ENCODE measurements around the gene RASSF8.

RASSF8 gene

GRCh38 chr12:25976289-25976688, 17.8 kb downstream of the RASSF8 start:
- H3K4me3 ChIP-seq (ENCODE audit: low read length) = no peak overlapping the region

GRCh38 chr12:25977047-25977446, 18.6 kb downstream of the RASSF8 start:
- no peaks in the 10 kb centered on the region for H3K9me3 ChIP-seq (ENCODE audit: control insufficient read depth, insufficient read depth, low read length)
- no peaks in the 10 kb centered on the region for H4K20me1 ChIP-seq (ENCODE audit: control insufficient read depth, insufficient read depth, low read depth, low read length)
- no peak for TF ChIP-seq EZH2phosphoT487 (IDR thresholded peaks at IDR 0.05; ENCODE audit: borderline replicate concordance, low read length)
- TF ChIP-seq, protein P1, sequence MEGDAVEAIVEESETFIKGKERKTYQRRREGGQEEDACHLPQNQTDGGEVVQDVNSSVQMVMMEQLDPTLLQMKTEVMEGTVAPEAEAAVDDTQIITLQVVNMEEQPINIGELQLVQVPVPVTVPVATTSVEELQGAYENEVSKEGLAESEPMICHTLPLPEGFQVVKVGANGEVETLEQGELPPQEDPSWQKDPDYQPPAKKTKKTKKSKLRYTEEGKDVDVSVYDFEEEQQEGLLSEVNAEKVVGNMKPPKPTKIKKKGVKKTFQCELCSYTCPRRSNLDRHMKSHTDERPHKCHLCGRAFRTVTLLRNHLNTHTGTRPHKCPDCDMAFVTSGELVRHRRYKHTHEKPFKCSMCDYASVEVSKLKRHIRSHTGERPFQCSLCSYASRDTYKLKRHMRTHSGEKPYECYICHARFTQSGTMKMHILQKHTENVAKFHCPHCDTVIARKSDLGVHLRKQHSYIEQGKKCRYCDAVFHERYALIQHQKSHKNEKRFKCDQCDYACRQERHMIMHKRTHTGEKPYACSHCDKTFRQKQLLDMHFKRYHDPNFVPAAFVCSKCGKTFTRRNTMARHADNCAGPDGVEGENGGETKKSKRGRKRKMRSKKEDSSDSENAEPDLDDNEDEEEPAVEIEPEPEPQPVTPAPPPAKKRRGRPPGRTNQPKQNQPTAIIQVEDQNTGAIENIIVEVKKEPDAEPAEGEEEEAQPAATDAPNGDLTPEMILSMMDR (IDR thresholded peaks at IDR 0.05; ENCODE audit: low read depth, low read length, poor library complexity, severe bottlenecking) = no peak
- no peaks in the 10 kb centered on the region for H3K9me2 ChIP-seq (replicated peaks; ENCODE audit: control insufficient read depth, low read length)
- H3K4me3 ChIP-seq (ENCODE audit: low read length) = no peak overlapping the region
- H3K4me1 ChIP-seq (ENCODE audit: control insufficient read depth, low read length) = no peaks in the 10 kb centered on the region
- no peaks in the 10 kb centered on the region for H3K36me3 ChIP-seq (ENCODE audit: control insufficient read depth, low read length)
- H3K27ac ChIP-seq (ENCODE audit: low read depth, low read length) = no peak overlapping the region
- no peaks in the 10 kb centered on the region for H3K79me2 ChIP-seq (ENCODE audit: control insufficient read depth, low read length)
- peaks cover 19% of the 10 kb centered on the region for H3K27me3 ChIP-seq (ENCODE audit: control insufficient read depth, low read length)
- no peak overlapping the region for H3K4me2 ChIP-seq (ENCODE audit: low read length)
- H3F3A ChIP-seq (ENCODE audit: control insufficient read depth, insufficient read depth) = no peaks in the 10 kb centered on the region

More at GRCh38 chr12:25976289-25976688, 17.8 kb downstream of the RASSF8 start:
- H3K4me2 ChIP-seq (ENCODE audit: low read length) = no peak overlapping the region
- H3F3A ChIP-seq (ENCODE audit: control insufficient read depth, insufficient read depth) = no peaks in the 10 kb centered on the region
- H3K36me3 ChIP-seq (ENCODE audit: control insufficient read depth, low read length) = no peaks in the 10 kb centered on the region
- H3K4me1 ChIP-seq (ENCODE audit: control insufficient read depth, low read length) = no peaks in the 10 kb centered on the region
- no peak for TF ChIP-seq EZH2phosphoT487 (IDR thresholded peaks at IDR 0.05; ENCODE audit: borderline replicate concordance, low read length)
- TF ChIP-seq, protein P1 (IDR thresholded peaks at IDR 0.05; ENCODE audit: low read depth, low read length, poor library complexity, severe bottlenecking) = no peak
- H3K9me2 ChIP-seq (replicated peaks; ENCODE audit: control insufficient read depth, low read length) = no peaks in the 10 kb centered on the region
- peaks cover 19% of the 10 kb centered on the region for H3K27me3 ChIP-seq (ENCODE audit: control insufficient read depth, low read length)
- H4K20me1 ChIP-seq (ENCODE audit: control insufficient read depth, insufficient read depth, low read depth, low read length) = no peaks in the 10 kb centered on the region
- H3K27ac ChIP-seq (ENCODE audit: low read depth, low read length) = no peak overlapping the region
- H3K9me3 ChIP-seq (ENCODE audit: control insufficient read depth, insufficient read depth, low read length) = no peaks in the 10 kb centered on the region
- H3K79me2 ChIP-seq (ENCODE audit: control insufficient read depth, low read length) = no peaks in the 10 kb centered on the region

DNA sequence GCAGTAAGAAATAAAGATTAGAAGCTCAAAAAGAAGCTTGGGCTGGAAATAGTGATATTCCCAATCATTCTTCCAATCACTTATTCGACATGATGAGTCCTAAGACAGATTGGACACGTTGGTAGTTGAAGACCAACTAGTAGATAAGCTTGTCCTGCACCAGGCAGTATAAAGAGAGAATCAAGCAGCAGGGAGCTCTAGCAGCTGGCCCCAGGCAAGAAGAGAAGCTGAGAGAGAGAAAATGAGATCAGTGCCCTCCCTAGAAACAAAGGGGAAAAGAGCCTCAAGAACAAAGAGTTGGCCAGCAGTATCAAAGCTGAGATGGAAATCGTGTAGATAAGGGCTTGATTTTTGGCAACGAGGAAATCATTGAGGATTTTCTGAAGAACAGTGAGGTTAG, 20.6 kb downstream of the RASSF8 start:
- H3K4me3 ChIP-seq (ENCODE audit: low read length) = no peak overlapping the region
- H3K36me3 ChIP-seq (ENCODE audit: control insufficient read depth, low read length) = no peaks in the 10 kb centered on the region
- no peaks in the 10 kb centered on the region for H3K79me2 ChIP-seq (ENCODE audit: control insufficient read depth, low read length)
- H3K27ac ChIP-seq (ENCODE audit: low read depth, low read length) = no peak overlapping the region
- H3K4me1 ChIP-seq (ENCODE audit: control insufficient read depth, low read length) = no peaks in the 10 kb centered on the region
- H4K20me1 ChIP-seq (ENCODE audit: control insufficient read depth, insufficient read depth, low read depth, low read length) = no peaks in the 10 kb centered on the region
- TF ChIP-seq, protein P1 (IDR thresholded peaks at IDR 0.05; ENCODE audit: low read depth, low read length, poor library complexity, severe bottlenecking) = no peak
- TF ChIP-seq EZH2phosphoT487 (IDR thresholded peaks at IDR 0.05; ENCODE audit: borderline replicate concordance, low read length) = no peak
- H3K4me2 ChIP-seq (ENCODE audit: low read length) = no peak overlapping the region
- H3K9me2 ChIP-seq (replicated peaks; ENCODE audit: control insufficient read depth, low read length) = no peaks in the 10 kb centered on the region
- no peaks in the 10 kb centered on the region for H3F3A ChIP-seq (ENCODE audit: control insufficient read depth, insufficient read depth)
- no peaks in the 10 kb centered on the region for H3K9me3 ChIP-seq (ENCODE audit: control insufficient read depth, insufficient read depth, low read length)
- H3K27me3 ChIP-seq (ENCODE audit: control insufficient read depth, low read length) = peaks cover 12% of the 10 kb centered on the region

All from DOHH2 (cell line).